Midbrain (tissue), 1 donor: ENCODE data around the gene PGLYRP3.
"Not testable (repeated sequence)": the region's sequence is repeated elsewhere in the genome, so short reads cannot be mapped to it uniquely, and the experiment has no call there.

Experiments used
- DNase-seq: peaks from one replicate; lab custom pipeline; 2025; lab: John Stamatoyannopoulos, UW

PGLYRP3 gene

GRCh38 chr1:153348511-153349362 lies 36.0 kb upstream of the PGLYRP3 start, which contains the start of gene PGLYRP4:
TSS of gene PGLYRP4 (minus strand) at chr1:153348841. CDS start at chr1:153347932, 909 bp downstream.
- no peak for DNase-seq

GRCh38 chr1:153347856-153348255 lies 35.1 kb upstream of the PGLYRP3 start:
- no peak for DNase-seq

DNA sequence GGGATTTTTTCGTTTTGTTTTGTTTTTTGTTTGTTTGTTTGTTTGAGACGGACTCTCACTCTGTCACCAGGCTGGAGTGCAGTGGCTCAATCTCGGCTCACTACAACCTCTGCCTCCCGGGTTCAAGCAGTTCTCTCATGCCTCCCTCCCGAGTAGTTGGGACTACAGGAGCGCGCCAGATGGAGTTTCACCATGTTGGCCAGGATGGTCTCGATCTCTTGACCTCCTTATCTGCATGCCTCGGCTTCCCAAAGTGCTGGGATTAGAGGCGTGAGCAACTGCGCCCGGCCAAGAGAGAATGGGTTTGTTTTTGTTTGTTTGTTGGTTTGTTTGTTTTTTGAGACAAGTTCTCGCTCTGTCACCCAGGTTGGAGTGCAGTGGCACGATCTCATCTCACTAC lies 34.3 kb upstream of the PGLYRP3 start:
- DNase-seq, result not testable (repeated sequence)

GRCh38 chr1:153346077-153346723 lies 33.4 kb upstream of the PGLYRP3 start:
- no peak for DNase-seq

DNA sequence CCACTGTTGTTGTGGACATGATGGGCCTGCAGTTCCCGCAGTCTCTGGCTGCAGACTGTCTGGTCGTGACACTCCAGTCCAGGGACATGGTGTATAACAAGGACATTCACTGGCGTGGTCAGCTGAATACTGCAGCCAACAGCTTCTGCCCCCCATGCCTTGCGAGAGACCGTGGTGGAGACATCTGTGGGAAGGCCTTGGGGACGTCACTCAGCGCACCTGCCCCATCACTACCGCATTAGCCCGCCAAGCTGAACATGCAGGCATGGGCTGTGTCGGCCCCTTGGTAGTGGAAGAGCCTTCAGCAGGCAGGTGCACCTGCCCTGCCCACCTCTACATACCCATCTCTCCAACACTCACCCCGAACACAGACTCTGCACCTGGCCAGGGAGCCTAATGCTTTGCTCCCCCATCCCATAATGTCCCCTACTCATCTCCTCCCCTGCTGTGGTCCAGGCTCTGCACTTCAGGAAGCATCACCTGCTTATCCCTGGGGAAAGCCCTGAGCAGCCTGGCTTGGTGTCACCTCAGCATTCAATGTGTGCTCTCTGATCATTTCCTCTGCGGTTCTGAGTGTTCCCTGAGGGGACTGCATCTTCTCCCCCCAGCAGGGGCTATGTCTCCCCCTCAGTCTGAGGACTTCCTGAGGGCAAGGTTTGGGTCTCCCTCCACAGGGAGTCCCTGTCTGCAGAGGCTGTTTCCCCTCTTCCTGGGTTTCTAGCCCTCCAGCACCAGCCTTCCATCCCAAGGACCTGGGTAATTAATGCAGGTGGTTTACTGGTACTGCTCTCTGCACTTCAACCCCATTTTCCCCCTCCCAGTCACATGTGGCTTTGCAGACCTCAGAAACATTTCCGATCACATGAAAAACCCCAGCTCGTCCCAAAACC lies 32.7 kb upstream of the PGLYRP3 start:
- no peak for DNase-seq

GRCh38 chr1:153344718-153345025 lies 31.9 kb upstream of the PGLYRP3 start:
- DNase-seq, result no peak

DNA sequence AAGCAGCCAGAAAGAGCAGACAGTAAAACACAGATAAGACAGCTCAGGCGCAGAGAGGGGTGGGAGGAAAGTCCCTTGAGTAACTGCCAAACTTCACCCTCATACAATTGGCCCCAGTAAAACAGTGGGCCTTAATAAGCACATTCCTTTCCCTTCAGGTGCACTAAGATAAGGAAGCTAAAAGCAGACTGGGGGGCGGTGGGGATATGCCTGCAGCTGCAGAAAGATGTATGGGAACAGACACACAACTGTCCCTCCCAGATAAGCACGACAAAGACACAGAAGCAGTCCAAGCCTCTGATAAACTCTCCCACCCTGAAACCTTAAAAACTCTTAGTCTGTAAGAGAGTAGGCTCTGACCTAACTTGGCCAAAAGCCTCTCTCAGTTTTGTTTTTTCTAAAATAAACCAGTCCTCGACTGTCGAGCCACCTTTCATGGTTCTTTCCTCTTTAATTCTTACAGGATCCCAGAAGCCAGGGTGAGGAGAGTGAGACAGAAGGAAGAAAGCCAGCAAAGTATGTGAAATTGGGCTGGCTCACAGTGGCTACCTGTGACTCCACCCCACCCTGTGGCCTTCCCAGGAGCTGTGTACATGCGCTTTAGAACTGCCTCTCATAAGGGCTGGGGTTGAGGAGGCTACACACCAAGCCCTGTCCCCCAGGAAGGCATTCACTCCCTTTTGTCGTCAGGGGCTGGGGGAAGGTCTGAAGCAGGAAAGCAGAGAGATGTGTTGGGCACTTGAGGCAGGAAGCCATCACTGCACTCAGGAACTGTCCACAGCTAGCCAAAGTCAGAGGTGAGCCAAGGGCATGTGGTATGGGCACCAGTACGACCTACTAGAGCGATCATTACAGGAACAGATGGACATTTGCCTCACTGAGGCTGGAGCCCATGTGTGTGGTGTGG lies 31.3 kb upstream of the PGLYRP3 start:
- DNase-seq, result no peak

GRCh38 chr1:153343040-153343681 lies 30.4 kb upstream of the PGLYRP3 start:
- no peak for DNase-seq

DNA sequence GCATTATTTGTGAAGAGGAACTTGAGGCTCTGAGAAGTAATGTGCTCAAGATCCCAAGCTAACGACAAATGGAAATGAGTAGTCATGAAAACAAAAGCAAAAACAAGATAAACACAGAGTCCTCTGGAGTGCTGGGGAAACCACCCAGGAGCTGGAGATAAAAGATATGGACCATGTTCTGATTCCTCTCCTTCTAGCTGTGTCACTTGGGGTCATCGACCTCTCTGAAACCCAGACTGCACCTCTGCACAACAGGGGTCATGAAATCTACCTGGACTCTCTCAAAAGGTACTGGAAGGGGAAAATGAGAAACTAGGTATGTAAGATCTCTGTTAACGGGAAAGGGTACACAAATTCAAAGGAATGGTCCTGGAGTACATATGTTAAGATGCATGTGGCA lies 29.4 kb upstream of the PGLYRP3 start:
- no peak for DNase-seq

DNA sequence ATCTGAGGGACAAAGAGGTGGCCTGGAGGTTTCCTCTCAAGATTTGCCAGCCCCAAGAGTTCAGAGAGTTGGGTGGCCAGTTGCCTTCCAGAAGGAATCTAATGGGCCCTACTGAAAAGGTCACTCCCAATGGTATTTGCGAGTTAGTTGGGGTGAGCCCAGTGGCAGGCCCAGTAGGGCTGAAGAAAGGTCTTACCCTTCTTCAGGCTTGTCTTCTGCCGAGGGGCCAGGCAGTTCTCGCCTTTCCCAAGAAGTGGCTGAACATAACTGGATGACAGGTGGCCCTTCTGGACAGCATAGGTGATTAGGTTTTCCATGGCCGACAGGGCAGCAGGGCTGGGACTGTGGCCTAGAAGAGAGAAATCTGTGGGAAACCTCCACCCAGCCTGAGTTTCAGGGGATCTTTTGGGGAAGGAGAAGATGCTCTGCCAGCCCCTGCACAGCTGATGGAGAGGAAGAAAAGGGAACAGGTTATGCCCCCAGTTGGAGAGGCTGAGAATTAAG lies 28.7 kb upstream of the PGLYRP3 start:
- DNase-seq, result no peak

DNA sequence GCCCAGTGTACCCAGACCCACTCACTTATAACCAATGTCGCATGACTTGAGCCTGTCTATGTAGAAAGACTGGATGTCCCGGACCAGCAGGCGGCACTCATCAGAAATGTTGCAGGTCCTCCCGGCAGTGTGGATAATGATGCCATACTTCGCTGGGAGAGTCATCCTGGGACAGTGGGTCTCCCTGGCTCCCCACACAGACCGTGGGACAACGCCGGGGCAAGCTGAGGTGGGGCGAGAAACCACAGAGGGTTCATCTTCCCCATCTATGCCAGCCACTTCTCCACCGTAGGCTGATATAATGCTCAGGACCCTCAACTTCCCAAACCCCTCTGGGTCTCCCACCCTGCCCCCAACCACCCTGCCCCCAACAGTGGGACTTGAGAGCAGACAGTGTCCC lies 27.6 kb upstream of the PGLYRP3 start:
- no peak for DNase-seq

GRCh38 chr1:153339802-153340201 lies 27.1 kb upstream of the PGLYRP3 start:
- no peak for DNase-seq

GRCh38 chr1:153337980-153338853 lies 25.5 kb upstream of the PGLYRP3 start:
- no peak for DNase-seq

- DNase-seq, result no peak
Measured at GRCh38 chr1:153336650-153337049, 23.9 kb upstream of the PGLYRP3 start.

DNA sequence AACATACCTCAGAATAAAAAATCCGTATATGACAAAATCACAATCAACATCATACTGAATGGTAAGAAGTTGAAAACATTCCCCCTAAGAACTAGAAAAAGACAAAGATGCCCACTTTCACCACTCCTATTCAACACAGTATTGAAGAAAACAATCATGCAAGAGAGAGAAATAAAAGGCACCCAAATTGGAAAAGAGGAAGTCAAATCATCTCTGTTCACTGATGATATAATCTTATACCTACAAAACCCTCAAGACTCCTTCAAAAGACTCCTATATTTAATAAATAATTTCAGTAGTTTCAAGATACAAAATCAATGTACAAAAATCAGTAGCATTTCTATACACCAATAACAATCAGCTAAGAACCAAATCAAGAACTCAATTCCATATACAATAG lies 21.1 kb upstream of the PGLYRP3 start:
- DNase-seq, result no peak

- DNase-seq, result peak; percentile 27
Measured at GRCh38 chr1:153324912-153325311, 12.2 kb upstream of the PGLYRP3 start.

- no peak for DNase-seq
Measured at GRCh38 chr1:153322568-153322967, 9.8 kb upstream of the PGLYRP3 start.

DNA sequence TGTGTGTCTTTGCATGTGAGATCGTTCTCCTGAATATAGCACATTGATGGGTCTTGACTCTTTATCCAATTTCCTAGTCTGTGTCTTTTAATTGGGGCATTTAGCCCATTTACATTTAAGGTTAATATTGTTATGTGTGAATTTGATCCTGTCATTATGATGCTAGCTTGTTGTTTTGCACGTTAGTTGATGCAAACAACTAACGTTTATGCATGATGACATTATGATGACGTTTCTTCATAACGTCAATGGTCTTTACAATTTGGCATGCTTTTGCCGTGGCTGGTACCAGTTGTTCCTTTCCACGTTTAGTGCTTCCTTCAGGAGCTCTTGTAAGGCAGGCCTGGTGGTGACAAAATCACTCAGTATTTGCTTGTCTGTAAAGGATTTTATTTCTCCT lies 5.4 kb upstream of the PGLYRP3 start:
- not testable (repeated sequence) for DNase-seq

DNA sequence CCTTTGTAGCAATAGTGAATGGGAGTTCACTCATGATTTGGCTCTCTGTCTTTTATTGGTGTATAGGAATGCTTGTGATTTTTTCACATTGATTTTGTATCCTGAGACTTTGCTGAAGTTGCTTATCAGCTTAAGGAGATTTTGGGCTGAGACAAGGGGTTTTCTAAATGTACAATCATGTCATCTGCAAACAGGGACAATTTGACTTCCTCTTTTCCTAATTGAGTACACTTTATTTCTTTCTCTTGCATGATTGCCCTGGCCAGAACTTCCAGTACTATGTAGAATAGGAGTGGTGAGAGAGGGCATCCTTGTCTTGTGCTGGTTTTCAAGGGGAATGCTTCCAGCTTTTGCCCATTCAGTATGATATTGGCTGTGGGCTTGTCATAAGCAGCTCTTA lies 3.3 kb upstream of the PGLYRP3 start:
- DNase-seq, result not testable (repeated sequence)

DNA sequence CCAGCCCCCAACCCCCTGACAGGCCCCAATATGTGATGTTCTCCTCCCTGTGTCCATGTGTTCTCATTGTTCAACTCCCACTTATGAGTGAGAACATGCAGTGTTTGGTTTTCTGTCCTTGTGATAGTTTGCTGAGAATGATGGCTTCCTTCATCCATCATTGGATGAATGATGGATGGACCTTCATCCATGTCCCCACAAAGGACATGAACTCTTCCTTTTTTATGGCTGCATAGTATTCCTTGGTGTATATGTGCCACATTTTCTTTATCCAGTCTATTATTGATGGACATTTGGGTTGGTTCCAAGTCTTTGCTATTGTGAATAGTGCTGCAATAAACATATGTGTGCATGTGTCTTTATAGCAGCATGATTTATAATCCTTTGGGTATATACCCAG lies 1.6 kb upstream of the PGLYRP3 start:
- not testable (repeated sequence) for DNase-seq
